Keratinocyte (primary cell): ENCODE data around the gene RAB21. TPM values are rescaled to one million over a fixed set of nuclear protein-coding genes. Genes with fewer than 3 reads are reported as not detected.

Experiments used
- DNase-seq: peaks from one replicate; pipeline ENCODE4 v3.0.0-alpha.2; 2011; ENCODE audit warnings: low read depth, missing footprints, low spot score
- FAIRE-seq: peaks from 2 replicates; lab custom pipeline; 2011; peaks lifted over from hg19 to GRCh38; lab: Jason Lieb, UNC
- H2AFZ ChIP-seq: 2 replicates; pipeline ENCODE4 v1.6.0; 2012; ENCODE audit warnings: low read length, control low read depth, inconsistent platforms; ENCODE audit not compliant: control insufficient read depth
- H3K27ac ChIP-seq: 2 replicates; pipeline ENCODE4 v1.5.1; 2011; ENCODE audit warnings: low read length; ENCODE audit not compliant: control insufficient read depth, insufficient read depth
- H3K27me3 ChIP-seq: 3 replicates; pipeline ENCODE4 v1.6.0; 2011; ENCODE audit warnings: low read length; ENCODE audit not compliant: control insufficient read depth, insufficient read depth; ENCODE audit errors: extremely low read depth
- H3K36me3 ChIP-seq, 2 experiments: 2 replicates in 1 of 2; 3 replicates in 1 of 2; pipeline ENCODE4 v1.5.1; 2011; ENCODE audit warnings: low read length in 2 of 2, mild to moderate bottlenecking in 1 of 2; ENCODE audit not compliant: control insufficient read depth in 2 of 2, insufficient read depth in 2 of 2; ENCODE audit errors: extremely low read depth in 1 of 2
- H3K4me1 ChIP-seq: 3 replicates; pipeline ENCODE4 v1.5.1; 2011; ENCODE audit warnings: low read length; ENCODE audit not compliant: control insufficient read depth, insufficient read depth; ENCODE audit errors: extremely low read depth
- H3K4me2 ChIP-seq: 3 replicates; pipeline ENCODE4 v1.6.0; 2011; ENCODE audit warnings: low read depth, low read length; ENCODE audit not compliant: control insufficient read depth, insufficient read depth; ENCODE audit errors: extremely low read depth
- H3K4me3 ChIP-seq, 3 experiments: fragments of 200-600 bp in 1 of 3; sonication (generic) in 1 of 3; 2 replicates in 2 of 3; 3 replicates in 1 of 3; pipeline ENCODE4 v1.5.1; 2011 to 2016; ENCODE audit warnings: low read length in 3 of 3, mild to moderate bottlenecking in 3 of 3, control low read depth in 2 of 3, inconsistent platforms in 1 of 3, low read depth in 1 of 3, mixed read lengths in 1 of 3, mixed run types in 1 of 3, moderate library complexity in 1 of 3; ENCODE audit not compliant: control insufficient read depth in 2 of 3, insufficient read depth in 2 of 3; ENCODE audit errors: extremely low read depth in 1 of 3
- H3K79me2 ChIP-seq: 2 replicates; pipeline ENCODE4 v1.6.0; 2012; ENCODE audit warnings: low read length; ENCODE audit not compliant: control insufficient read depth, insufficient read depth
- H3K9ac ChIP-seq: 3 replicates; pipeline ENCODE4 v1.6.0; 2011; ENCODE audit warnings: low read length; ENCODE audit not compliant: control insufficient read depth, insufficient read depth; ENCODE audit errors: extremely low read depth
- H3K9me1 ChIP-seq: 3 replicates; pipeline ENCODE4 v1.6.0; 2011; ENCODE audit warnings: low read length; ENCODE audit not compliant: control insufficient read depth, insufficient read depth; ENCODE audit errors: extremely low read depth
- H3K9me3 ChIP-seq: 2 replicates; pipeline ENCODE4 v1.5.1; 2012; ENCODE audit warnings: low read depth, low read length; ENCODE audit not compliant: control insufficient read depth
- H4K20me1 ChIP-seq: 3 replicates; pipeline ENCODE4 v1.6.0; 2011; ENCODE audit warnings: low read length; ENCODE audit not compliant: control insufficient read depth, insufficient read depth; ENCODE audit errors: extremely low read depth
- EZH2 ChIP-seq: IDR thresholded peaks from one replicate; pipeline ENCODE4 v1.6.1; 2012; ENCODE audit warnings: inconsistent platforms, mild to moderate bottlenecking, low read length, moderate library complexity
- dilution Hi-C: fragments of 300-500 bp; cut with MboI; formaldehyde crosslinking; loops from one replicate; pipeline ENCODE4 v1.7.0; 2020; ENCODE audit warnings: low sequenced_read_pairs; ENCODE audit not compliant: extremely low pct_ligation_motif_present
- polyA plus RNA-seq, 5 experiments: library from polyadenylated mRNA; depleted of rRNA in 3 of 5; stranded (reverse) in 3 of 5; stranded (forward) in 1 of 5; unstranded in 1 of 5; fragments of >200 nt; gene quantifications; 1 replicate in 1 of 5; 2 replicates in 3 of 5; 3 replicates in 1 of 5; pipeline versions ENCODE4 v1.2.1 to v1.2.3, GENCODE V29; 2011 to 2012; ENCODE audit warnings: missing spikeins in 2 of 5, low read depth in 1 of 5, low replicate concordance in 1 of 5
- TF ChIP-seq, protein P1 (sequence below), 3 experiments: IDR thresholded peaks in 1 of 3; conservative IDR thresholded peaks in 1 of 3; optimal IDR thresholded peaks in 1 of 3; 2 replicates in 2 of 3; 3 replicates in 1 of 3; pipeline versions ENCODE3 to v1.5.1; 2011; ENCODE audit warnings: low read length in 3 of 3, mild to moderate bottlenecking in 3 of 3, moderate library complexity in 2 of 3, control low read depth in 1 of 3, inconsistent platforms in 1 of 3; ENCODE audit not compliant: insufficient read depth in 2 of 3; ENCODE audit errors: extremely low read depth in 1 of 3

The RAB21 gene
- polyA plus RNA-seq, 1 donor (not counting 4 experiments of a cell fraction or from before 2014, with no cell fraction given): 21.9 TPM

GRCh38 chr12:71766202-71766601, 11.5 kb downstream of the RAB21 start:
- DNase-seq (no peak), FAIRE-seq (no peak)
- Histone ChIP-seq H3K4me2 (no peak overlapping the region), H3K27me3 (no peaks in the 10 kb centered on the region), H3K79me2 (peaks cover 80% of the 10 kb centered on the region), H3K9me3 (no peaks in the 10 kb centered on the region), H3K9me1 (peaks cover 2% of the 10 kb centered on the region), H2AFZ (no peak overlapping the region), H3K9ac (no peak overlapping the region), H3K36me3 (peaks cover 0 to 3% of the 10 kb centered on the region in 2 experiments), H4K20me1 (peaks cover 3% of the 10 kb centered on the region), H3K4me3 (no peak overlapping the region), H3K4me1 (no peaks in the 10 kb centered on the region), H3K27ac (no peak overlapping the region)
- no peak for TF ChIP-seq EZH2
- TF ChIP-seq, protein P1, sequence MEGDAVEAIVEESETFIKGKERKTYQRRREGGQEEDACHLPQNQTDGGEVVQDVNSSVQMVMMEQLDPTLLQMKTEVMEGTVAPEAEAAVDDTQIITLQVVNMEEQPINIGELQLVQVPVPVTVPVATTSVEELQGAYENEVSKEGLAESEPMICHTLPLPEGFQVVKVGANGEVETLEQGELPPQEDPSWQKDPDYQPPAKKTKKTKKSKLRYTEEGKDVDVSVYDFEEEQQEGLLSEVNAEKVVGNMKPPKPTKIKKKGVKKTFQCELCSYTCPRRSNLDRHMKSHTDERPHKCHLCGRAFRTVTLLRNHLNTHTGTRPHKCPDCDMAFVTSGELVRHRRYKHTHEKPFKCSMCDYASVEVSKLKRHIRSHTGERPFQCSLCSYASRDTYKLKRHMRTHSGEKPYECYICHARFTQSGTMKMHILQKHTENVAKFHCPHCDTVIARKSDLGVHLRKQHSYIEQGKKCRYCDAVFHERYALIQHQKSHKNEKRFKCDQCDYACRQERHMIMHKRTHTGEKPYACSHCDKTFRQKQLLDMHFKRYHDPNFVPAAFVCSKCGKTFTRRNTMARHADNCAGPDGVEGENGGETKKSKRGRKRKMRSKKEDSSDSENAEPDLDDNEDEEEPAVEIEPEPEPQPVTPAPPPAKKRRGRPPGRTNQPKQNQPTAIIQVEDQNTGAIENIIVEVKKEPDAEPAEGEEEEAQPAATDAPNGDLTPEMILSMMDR (optimal IDR thresholded peaks at IDR 0.05 in 1 of 3, IDR thresholded peaks at IDR 0.05 in 1 of 3, conservative IDR thresholded peaks at IDR 0.05 in 1 of 3; ENCODE audit: extremely low read depth in 1 of 3, insufficient read depth in 2 of 3, low read length in 3 of 3): no peak
- dilution Hi-C loops: no loop called here

GRCh38 chr12:71767183-71767582, 12.5 kb downstream of the RAB21 start:
- Histone ChIP-seq H3K27me3 (no peaks in the 10 kb centered on the region), H3K4me3 (no peak overlapping the region), H3K79me2 (peaks cover 72% of the 10 kb centered on the region), H3K36me3 (peaks cover 0 to 6% of the 10 kb centered on the region in 2 experiments), H3K4me1 (no peaks in the 10 kb centered on the region), H3K27ac (no peak overlapping the region), H3K9me3 (no peaks in the 10 kb centered on the region), H3K4me2 (no peak overlapping the region), H3K9ac (no peak overlapping the region), H4K20me1 (peaks cover 3% of the 10 kb centered on the region), H2AFZ (no peak overlapping the region), H3K9me1 (peaks cover 2% of the 10 kb centered on the region)
- FAIRE-seq (no peak), DNase-seq (no peak)
- no peak for TF ChIP-seq EZH2
- TF ChIP-seq, protein P1 (optimal IDR thresholded peaks at IDR 0.05 in 1 of 3, IDR thresholded peaks at IDR 0.05 in 1 of 3, conservative IDR thresholded peaks at IDR 0.05 in 1 of 3; ENCODE audit: extremely low read depth in 1 of 3, insufficient read depth in 2 of 3, low read length in 3 of 3): no peak
- dilution Hi-C loops: no loop called here
